Thyroid gland (tissue), 4 donors: Measurements from ENCODE around the gene AMPD2.

Experiments
- POLR2A ChIP-seq, 2 donors: fragments of 450-650 bp; IDR thresholded peaks; one replicate each; pipeline ENCODE4 v1.6.1; 2017; ENCODE audit warnings: antibody characterized with exemption in 2 of 2, mild to moderate bottlenecking in 2 of 2, moderate library complexity in 1 of 2
- TF ChIP-seq, protein P1 (sequence below), 6 experiments: fragments of 200-600 bp in 3 of 6; fragments of 450-650 bp in 3 of 6; sonication (generic) in 3 of 6; IDR thresholded peaks; one replicate each; pipeline ENCODE4 v1.5.1; 2016 to 2019; ENCODE audit warnings: antibody characterized with exemption in 6 of 6, mild to moderate bottlenecking in 2 of 6, inconsistent platforms in 1 of 6, moderate library complexity in 1 of 6

DNA sequence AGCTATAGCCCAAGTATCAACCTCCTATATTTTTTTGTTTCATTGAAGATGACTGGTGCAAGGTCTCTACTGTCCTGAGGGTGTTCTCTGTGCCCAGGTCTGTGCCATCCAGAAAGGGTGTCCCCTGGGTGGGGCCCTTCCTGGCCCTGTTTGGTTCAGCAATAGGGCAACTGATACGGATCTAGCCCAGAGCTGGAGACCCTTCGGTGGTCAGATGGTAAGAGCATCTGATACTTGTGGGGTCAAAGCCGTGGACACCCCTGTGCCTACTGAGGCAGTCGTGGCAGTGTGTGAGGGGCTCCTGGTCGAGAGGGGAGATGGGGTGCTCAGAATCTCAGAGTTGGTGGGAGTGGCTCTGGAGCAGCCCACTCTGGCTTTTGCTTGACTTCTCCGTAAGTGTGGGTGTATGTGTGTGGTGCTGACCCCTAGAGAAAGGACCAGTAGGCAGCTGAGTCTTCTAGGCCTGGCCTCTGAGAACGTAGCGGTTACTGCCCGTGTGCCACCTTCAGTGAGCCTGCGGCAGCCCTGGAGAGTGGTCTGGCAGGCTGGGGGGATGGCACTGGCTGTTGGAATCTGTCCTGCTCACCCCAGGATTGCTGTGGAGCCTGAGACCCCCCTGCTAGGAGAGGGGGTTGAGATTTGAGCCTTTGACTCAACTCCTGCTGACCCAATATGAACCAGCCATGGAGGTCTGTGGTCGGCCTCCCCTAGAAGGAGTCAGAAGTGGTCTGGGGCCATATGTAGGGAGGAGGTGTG, 2.7 kb downstream of the AMPD2 start:
- no peak for TF ChIP-seq POLR2A (IDR thresholded peaks at IDR 0.05)
- TF ChIP-seq, protein P1, sequence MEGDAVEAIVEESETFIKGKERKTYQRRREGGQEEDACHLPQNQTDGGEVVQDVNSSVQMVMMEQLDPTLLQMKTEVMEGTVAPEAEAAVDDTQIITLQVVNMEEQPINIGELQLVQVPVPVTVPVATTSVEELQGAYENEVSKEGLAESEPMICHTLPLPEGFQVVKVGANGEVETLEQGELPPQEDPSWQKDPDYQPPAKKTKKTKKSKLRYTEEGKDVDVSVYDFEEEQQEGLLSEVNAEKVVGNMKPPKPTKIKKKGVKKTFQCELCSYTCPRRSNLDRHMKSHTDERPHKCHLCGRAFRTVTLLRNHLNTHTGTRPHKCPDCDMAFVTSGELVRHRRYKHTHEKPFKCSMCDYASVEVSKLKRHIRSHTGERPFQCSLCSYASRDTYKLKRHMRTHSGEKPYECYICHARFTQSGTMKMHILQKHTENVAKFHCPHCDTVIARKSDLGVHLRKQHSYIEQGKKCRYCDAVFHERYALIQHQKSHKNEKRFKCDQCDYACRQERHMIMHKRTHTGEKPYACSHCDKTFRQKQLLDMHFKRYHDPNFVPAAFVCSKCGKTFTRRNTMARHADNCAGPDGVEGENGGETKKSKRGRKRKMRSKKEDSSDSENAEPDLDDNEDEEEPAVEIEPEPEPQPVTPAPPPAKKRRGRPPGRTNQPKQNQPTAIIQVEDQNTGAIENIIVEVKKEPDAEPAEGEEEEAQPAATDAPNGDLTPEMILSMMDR (IDR thresholded peaks at IDR 0.05), result no peak
